MM.1S (cell line): ENCODE measurements around the gene PSKH1.
"Not testable (repeated sequence)": the region's sequence is repeated elsewhere in the genome, so short reads cannot be mapped to it uniquely, and the experiment has no call there.

Source experiments
- DNase-seq: peaks from one replicate; pipeline ENCODE4 v3.0.0-alpha.2; 2015
- H2AFZ ChIP-seq: fragments of 300-600 bp; sonication (generic); 2 replicates; pipeline ENCODE4 v1.6.0; 2016; ENCODE audit warnings: antibody characterized with exemption, low read length
- H3F3A ChIP-seq: fragments of 300-600 bp; sonication (generic); 2 replicates; pipeline ENCODE4 v1.6.1; 2016; ENCODE audit warnings: mild to moderate bottlenecking, antibody characterized with exemption, low read length, moderate library complexity, mixed read lengths; ENCODE audit not compliant: insufficient read depth
- H3K27ac ChIP-seq: fragments of 300-600 bp; sonication (generic); 2 replicates; pipeline ENCODE4 v1.5.1; 2016; ENCODE audit warnings: mild to moderate bottlenecking, low read length
- H3K27me3 ChIP-seq: fragments of 300-600 bp; sonication (generic); replicated peaks from 2 replicates; pipeline ENCODE4 v1.6.0; 2016; ENCODE audit warnings: low read length; ENCODE audit not compliant: insufficient read depth
- H3K36me3 ChIP-seq: fragments of 300-600 bp; sonication (generic); replicated peaks from 2 replicates; pipeline ENCODE4 v1.6.1; 2016; ENCODE audit warnings: mild to moderate bottlenecking, low read length, mixed read lengths; ENCODE audit not compliant: insufficient read depth
- H3K4me1 ChIP-seq: fragments of 300-600 bp; sonication (generic); 2 replicates; pipeline ENCODE4 v1.6.1; 2016; ENCODE audit warnings: low read length, mixed read lengths
- H3K4me2 ChIP-seq: fragments of 300-600 bp; sonication (generic); 2 replicates; pipeline ENCODE4 v1.6.0; 2016; ENCODE audit warnings: low read depth, low read length
- H3K4me3 ChIP-seq: fragments of 300-600 bp; sonication (generic); 2 replicates; pipeline ENCODE4 v1.5.1; 2016; ENCODE audit warnings: low read length, mixed read lengths
- H3K79me2 ChIP-seq: fragments of 300-600 bp; sonication (generic); 2 replicates; pipeline ENCODE4 v1.6.1; 2016; ENCODE audit warnings: mixed run types, low read length, mixed read lengths
- H3K9ac ChIP-seq: fragments of 300-600 bp; sonication (generic); 2 replicates; pipeline ENCODE4 v1.6.1; 2016; ENCODE audit warnings: low read length, mixed read lengths
- H3K9me2 ChIP-seq: fragments of 300-600 bp; sonication (generic); replicated peaks from 2 replicates; pipeline ENCODE4 v1.6.1; 2016; ENCODE audit warnings: mild to moderate bottlenecking, low read length, mixed read lengths; ENCODE audit not compliant: insufficient read depth
- H3K9me3 ChIP-seq: fragments of 300-600 bp; sonication (generic); replicated peaks from 2 replicates; pipeline ENCODE4 v1.6.1; 2016; ENCODE audit warnings: mild to moderate bottlenecking, low read length, mixed read lengths; ENCODE audit not compliant: insufficient read depth
- H4K20me1 ChIP-seq: fragments of 300-600 bp; sonication (generic); 2 replicates; pipeline ENCODE4 v1.6.1; 2016; ENCODE audit warnings: mild to moderate bottlenecking, low read length, moderate library complexity, mixed read lengths; ENCODE audit not compliant: insufficient read depth
- CTCF ChIP-seq: fragments of 300-600 bp; sonication (generic); IDR thresholded peaks from 2 replicates; pipeline ENCODE4 v1.5.1; 2016; ENCODE audit warnings: antibody characterized with exemption, low read length, mixed read lengths
- EZH2 ChIP-seq: fragments of 300-600 bp; sonication (generic); optimal IDR thresholded peaks from 2 replicates; pipeline ENCODE3; 2017; ENCODE audit warnings: low read depth, mild to moderate bottlenecking, antibody characterized with exemption, low read length, mixed read lengths
- EZH2phosphoT487 ChIP-seq: fragments of 300-600 bp; sonication (generic); IDR thresholded peaks from 2 replicates; pipeline ENCODE4 v1.6.1; 2018; ENCODE audit warnings: antibody characterized with exemption, low read length

The PSKH1 gene

GRCh38 chr16:67936880-67937605 lies 44.0 kb downstream of the PSKH1 start:
- Histone ChIP-seq H3K4me1 (peaks cover 15% of the 10 kb centered on the region), H3K4me2 (peak overlapping the region; percentile 87), H4K20me1 (no peaks in the 10 kb centered on the region), H3K27ac (peak overlapping the region; percentile 82), H3F3A (peaks cover 17% of the 10 kb centered on the region), H3K9me3 (no peaks in the 10 kb centered on the region), H3K9me2 (no peaks in the 10 kb centered on the region), H3K79me2 (peaks cover 30% of the 10 kb centered on the region), H3K9ac (peak overlapping the region; percentile 89), H3K27me3 (no peaks in the 10 kb centered on the region), H3K36me3 (no peaks in the 10 kb centered on the region; the same call in 1 of the 2 replicates), H3K4me3 (peak overlapping the region; percentile 99), H2AFZ (peak overlapping the region; percentile 49)
- DNase-seq, result peak; percentile 95
- TF ChIP-seq EZH2 (no peak), CTCF (no peak)

DNA sequence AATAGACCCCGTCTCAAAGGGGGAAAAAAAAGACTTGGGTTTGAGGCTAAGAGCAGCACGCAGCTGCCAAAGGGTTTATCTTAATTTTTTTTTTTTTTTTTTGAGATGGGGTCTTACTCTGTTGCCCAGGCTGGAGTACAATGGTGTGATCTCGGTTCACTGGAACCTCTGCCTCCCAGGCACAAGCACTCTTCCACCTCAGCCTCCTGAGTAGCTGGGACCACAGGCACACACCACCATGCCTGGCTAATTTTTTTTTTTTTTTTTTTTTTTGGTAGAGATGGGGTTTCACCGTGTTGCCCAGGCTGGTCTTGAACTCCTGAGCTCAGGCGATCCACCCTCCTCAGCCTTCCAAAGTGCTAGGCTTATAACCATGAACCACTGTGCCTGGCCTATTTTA lies 44.7 kb downstream of the PSKH1 start:
- peak overlapping the region; percentile 87 for H3K4me2 ChIP-seq
- not testable (repeated sequence) for H3K36me3 ChIP-seq

DNA sequence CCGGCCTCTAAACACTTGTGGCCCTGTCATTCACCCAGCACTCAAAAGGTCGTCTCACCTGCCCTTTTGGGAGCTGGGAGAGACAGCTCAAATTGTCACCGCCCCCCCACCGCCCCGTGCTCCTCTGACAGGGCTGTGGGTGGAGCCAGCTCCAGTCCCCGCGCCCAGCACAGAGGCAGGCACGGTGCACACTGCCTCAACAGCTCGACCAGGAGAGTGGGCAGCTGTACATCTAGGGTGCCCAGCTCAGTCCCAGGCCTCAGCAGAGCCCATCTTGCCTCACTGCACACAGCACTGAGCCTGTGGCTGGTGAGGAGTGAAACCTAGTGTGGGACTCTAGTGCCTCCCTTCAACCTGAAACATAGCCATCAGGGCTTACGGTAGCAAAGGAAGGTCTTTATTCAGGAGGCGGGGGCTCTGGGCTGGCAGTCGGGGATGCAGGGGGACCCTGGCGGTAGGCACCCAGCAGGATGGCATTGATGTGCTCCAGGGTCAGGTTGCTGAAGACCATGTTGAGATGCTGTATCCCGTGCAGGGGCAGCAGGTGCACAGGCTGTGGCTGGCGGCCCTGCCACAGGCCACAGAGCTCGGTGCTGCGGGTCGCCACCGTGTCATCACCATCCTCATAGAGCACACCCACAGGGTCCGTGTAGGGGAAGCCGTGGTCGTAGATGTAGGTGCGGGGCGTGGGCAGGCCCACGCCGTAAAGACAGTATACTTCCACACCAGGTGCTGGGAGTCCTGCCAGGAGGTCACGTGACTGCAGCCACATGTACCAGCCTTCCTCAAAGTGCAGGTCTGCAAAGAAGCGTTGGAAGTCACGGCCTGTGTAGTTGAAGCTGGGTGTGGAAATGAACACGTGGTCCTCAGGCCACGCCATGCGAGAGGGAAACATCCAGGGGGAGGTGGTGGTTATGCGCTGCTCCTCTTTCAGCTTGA lies 46.7 kb downstream of the PSKH1 start:
- Histone ChIP-seq H3K4me1 (peaks cover 13% of the 10 kb centered on the region), H3K9me3 (no peaks in the 10 kb centered on the region), H2AFZ (no peak overlapping the region), H3F3A (peaks cover 17% of the 10 kb centered on the region), H3K9me2 (no peaks in the 10 kb centered on the region), H3K79me2 (peaks cover 22% of the 10 kb centered on the region), H3K36me3 (no peaks in the 10 kb centered on the region; the same call in 1 of the 2 replicates), H3K4me2 (no peak overlapping the region), H3K27me3 (no peaks in the 10 kb centered on the region), H4K20me1 (no peaks in the 10 kb centered on the region), H3K27ac (no peak overlapping the region), H3K9ac (no peak overlapping the region), H3K4me3 (no peak overlapping the region)
- TF ChIP-seq EZH2phosphoT487 (no peak), EZH2 (no peak), CTCF (no peak)
- no peak for DNase-seq

More for the DNA sequence above, 44.7 kb downstream of the PSKH1 start:
- not testable (repeated sequence) for H3K9ac ChIP-seq, H3K9me3 ChIP-seq, H3K9me2 ChIP-seq, H2AFZ ChIP-seq, H4K20me1 ChIP-seq, DNase-seq, H3K27me3 ChIP-seq, H3K4me3 ChIP-seq
- Histone ChIP-seq H3K27ac (peak overlapping the region; percentile 82; the same call in 1 of the 2 replicates), H3F3A (peaks cover 17% of the 10 kb centered on the region), H3K79me2 (peaks cover 30% of the 10 kb centered on the region), H3K4me1 (peaks cover 15% of the 10 kb centered on the region)
